Transverse colon (tissue), 4 donors: Measurements from ENCODE around the gene SLC7A9. TPM values are rescaled to one million over a fixed set of nuclear protein-coding genes. Genes with fewer than 3 reads are reported as not detected.
"Not testable (repeated sequence)": the region's sequence is repeated elsewhere in the genome, so short reads cannot be mapped to it uniquely, and the experiment has no call there.

ENCODE experiments used
- DNase-seq: peaks from one replicate; pipeline ENCODE4 v3.0.0-alpha.2; 2019
- H3K27ac ChIP-seq, 4 donors: fragments of 200-600 bp; sonication (generic); 2 replicates each; pipeline ENCODE4 v1.5.1; 2016 to 2018; ENCODE audit warnings: inconsistent platforms in 4 of 4
- H3K27me3 ChIP-seq: fragments of 200-600 bp; sonication (generic); 2 replicates; pipeline ENCODE4 v1.5.1; 2017; ENCODE audit warnings: inconsistent platforms
- H3K36me3 ChIP-seq, 4 donors: fragments of 200-600 bp; sonication (generic); 2 replicates each; pipeline ENCODE4 v1.5.1; 2017 to 2019; ENCODE audit warnings: inconsistent platforms in 4 of 4
- H3K4me1 ChIP-seq, 4 donors: fragments of 200-600 bp; sonication (generic); 2 replicates each; pipeline ENCODE4 v1.5.1; 2017 to 2020; ENCODE audit warnings: inconsistent platforms in 4 of 4
- H3K4me3 ChIP-seq, 4 donors: fragments of 200-600 bp; sonication (generic); 1 replicate in 1 of 4; 2 replicates in 3 of 4; pipeline versions ENCODE4 v1.5.1 to v1.6.1; 2017 to 2019; ENCODE audit warnings: inconsistent platforms in 4 of 4
- H3K9me3 ChIP-seq, 2 donors: fragments of 200-600 bp; sonication (generic); 2 replicates each; pipeline ENCODE4 v1.5.1; 2017 to 2019; ENCODE audit warnings: inconsistent platforms in 2 of 2
- CTCF ChIP-seq, 5 experiments: fragments of 200-600 bp in 3 of 5; fragments of 450-650 bp in 2 of 5; sonication (generic) in 3 of 5; IDR thresholded peaks; 1 replicate in 2 of 5; 2 replicates in 3 of 5; pipeline ENCODE4 v1.5.1; 2016 to 2017; ENCODE audit warnings: antibody characterized with exemption in 5 of 5, inconsistent platforms in 3 of 5, mild to moderate bottlenecking in 2 of 5, moderate library complexity in 1 of 5
- EP300 ChIP-seq: sonication (generic); formaldehyde crosslinking; IDR thresholded peaks from one replicate; pipeline ENCODE4 v1.6.1; 2017; ENCODE audit warnings: antibody characterized with exemption, low read depth
- POLR2A ChIP-seq: fragments of 450-650 bp; IDR thresholded peaks from one replicate; pipeline ENCODE4 v1.6.1; 2016; ENCODE audit warnings: antibody characterized with exemption, mild to moderate bottlenecking, moderate library complexity
- POLR2AphosphoS5 ChIP-seq, 3 donors: sonication (generic); formaldehyde crosslinking; IDR thresholded peaks; one replicate each; pipeline ENCODE4 v1.6.1; 2016; ENCODE audit warnings: antibody characterized with exemption in 3 of 3
- WGBS, 2 donors: methylation state at CpG; one replicate each; pipeline ENCODE4 v1.1.5; 2018; ENCODE audit warnings: low coverage in 1 of 2; 5-methylcytosine and 5-hydroxymethylcytosine counted together
- in situ Hi-C, 4 donors: fragments of 200-750 bp; cut with MboI; loops; one replicate each; pipeline versions ENCODE4 v1.15.0 to v1.15.1; 2017; ENCODE audit warnings: low sequenced_read_pairs in 3 of 4, low pct_ligation_motif_present in 1 of 4, low pct_unique_long_range_greater_than_20kb in 1 of 4
- intact Hi-C: fragments of 100-400 bp; cut with DNase I; formaldehyde crosslinking; loops from one replicate; pipeline ENCODE4 v1.15.1; 2023; ENCODE audit warnings: low total_unique reads
- total RNA-seq, 4 donors: library from RNA; depleted of rRNA; stranded (reverse); fragments of >200 nt; gene quantifications; one replicate each; pipeline ENCODE4 v1.1.0, GENCODE V29; 2016

Gene SLC7A9
- total RNA-seq, 4 donors from 2014 or later, result 2.5 to 11.2 TPM; not detected in 2

- no peaks in the 10 kb centered on the region for H3K36me3 ChIP-seq
- no peaks in the 10 kb centered on the region for H3K27me3 ChIP-seq
- no peaks in the 10 kb centered on the region for H3K9me3 ChIP-seq
- TF ChIP-seq POLR2AphosphoS5 (IDR thresholded peaks at IDR 0.05), result no peak
- no peak for TF ChIP-seq POLR2A
- TF ChIP-seq CTCF (IDR thresholded peaks at IDR 0.05), result no peak
- no peak overlapping the region for H3K27ac ChIP-seq
- intact Hi-C loops (no loop called here), in situ Hi-C loops (no loop called here)
- no peak overlapping the region for H3K4me3 ChIP-seq
- 87 to 90% methylated on average over 4 to 7 of the region's 7 CpGs for WGBS, 2 donors
- H3K4me1 ChIP-seq, result no peaks in the 10 kb centered on the region
- DNase-seq, result no peak
These were observed 16.7 kb upstream of the SLC7A9 start for GRCh38 chr19:32886241-32886640.

GRCh38 chr19:32885255-32885654 lies 15.7 kb upstream of the SLC7A9 start:
- H3K4me3 ChIP-seq, H3K36me3 ChIP-seq, in situ Hi-C loops, H3K27ac ChIP-seq, H3K27me3 ChIP-seq, H3K4me1 ChIP-seq, intact Hi-C loops, H3K9me3 ChIP-seq, DNase-seq: not testable (repeated sequence)
- WGBS, 2 donors, result 87 to 92% methylated on average over 3 to 5 of the region's 5 CpGs

GRCh38 chr19:32881766-32882165 lies 12.2 kb upstream of the SLC7A9 start:
- H3K4me3 ChIP-seq, result no peak overlapping the region
- intact Hi-C loops, result no loop called here

GRCh38 chr19:32880622-32881021 lies 11.1 kb upstream of the SLC7A9 start:
- H3K4me1 ChIP-seq, result peaks cover 0 to 14% (median 5%) of the 10 kb centered on the region in 4 donors
- no peaks in the 10 kb centered on the region for H3K36me3 ChIP-seq
- intact Hi-C loops (no loop called here), in situ Hi-C loops (no loop called here)
- H3K27me3 ChIP-seq, result no peaks in the 10 kb centered on the region
- H3K27ac ChIP-seq, result no peak overlapping the region
- no peaks in the 10 kb centered on the region for H3K9me3 ChIP-seq
- WGBS, 2 donors, result 49 to 66% methylated on average over 2 of the region's 2 CpGs
- DNase-seq, result no peak
- H3K4me3 ChIP-seq, result no peak overlapping the region
- no peak for TF ChIP-seq POLR2A

More at GRCh38 chr19:32881766-32882165, 12.2 kb upstream of the SLC7A9 start:
- Histone ChIP-seq H3K27ac (no peak overlapping the region), H3K4me1 (peaks cover 0 to 7% (median 2%) of the 10 kb centered on the region in 4 donors), H3K27me3 (no peaks in the 10 kb centered on the region), H3K36me3 (no peaks in the 10 kb centered on the region), H3K9me3 (no peaks in the 10 kb centered on the region)
- in situ Hi-C loops, result no loop called here
- 66 to 84% methylated on average over 5 to 12 of the region's 12 CpGs for WGBS, 2 donors
- no peak for TF ChIP-seq POLR2A
- no peak for TF ChIP-seq EP300
- TF ChIP-seq POLR2AphosphoS5 (IDR thresholded peaks at IDR 0.05), result no peak
- TF ChIP-seq CTCF (IDR thresholded peaks at IDR 0.05), result no peak
- no peak for DNase-seq

GRCh38 chr19:32879741-32880140 lies 10.2 kb upstream of the SLC7A9 start:
- intact Hi-C loops (no loop called here), in situ Hi-C loops (no loop called here)
- no peak for TF ChIP-seq EP300
- TF ChIP-seq POLR2A, result no peak
- no peak for TF ChIP-seq CTCF (IDR thresholded peaks at IDR 0.05)
- no peak for TF ChIP-seq POLR2AphosphoS5 (IDR thresholded peaks at IDR 0.05)
- Histone ChIP-seq H3K4me1 (peaks cover 0 to 14% (median 5%) of the 10 kb centered on the region in 4 donors), H3K27me3 (no peaks in the 10 kb centered on the region), H3K36me3 (no peaks in the 10 kb centered on the region), H3K4me3 (no peak overlapping the region), H3K27ac (no peak overlapping the region), H3K9me3 (no peaks in the 10 kb centered on the region)
- DNase-seq, result no peak
- WGBS, 2 donors, result 82% methylated on average over 8 of the region's 8 CpGs; no CpG with 5 or more reads in 1 of the 2 donors
